Left forelimb (tissue), 1 donor: ENCODE results near the gene PHRF1.

Source experiments
- DNase-seq: peaks from one replicate; pipeline ENCODE4 v3.0.0-alpha.2; 2018; ENCODE audit warnings: low spot score

Gene PHRF1

GRCh38 chr11:537622-538430, 38.4 kb upstream of the PHRF1 start:
- no peak for DNase-seq

- no peak for DNase-seq
Measured at GRCh38 chr11:538431-539051, 37.7 kb upstream of the PHRF1 start.

GRCh38 chr11:539971-540481, 36.2 kb upstream of the PHRF1 start:
- no peak for DNase-seq

GRCh38 chr11:540583-541432, 35.5 kb upstream of the PHRF1 start:
- DNase-seq, result no peak

GRCh38 chr11:541433-541885, 34.8 kb upstream of the PHRF1 start:
- no peak for DNase-seq

GRCh38 chr11:544817-545166, 31.5 kb upstream of the PHRF1 start:
- no peak for DNase-seq

- no peak for DNase-seq
Measured at GRCh38 chr11:545171-545570, 31.1 kb upstream of the PHRF1 start.

GRCh38 chr11:548700-549603, 27.3 kb upstream of the PHRF1 start:
- DNase-seq, result no peak

GRCh38 chr11:550021-550745, 26.1 kb upstream of the PHRF1 start:
- no peak for DNase-seq

- no peak for DNase-seq
Measured at GRCh38 chr11:550746-551085, 25.6 kb upstream of the PHRF1 start.

GRCh38 chr11:551131-551530, 25.1 kb upstream of the PHRF1 start:
- no peak for DNase-seq

GRCh38 chr11:551596-551995, 24.7 kb upstream of the PHRF1 start:
- no peak for DNase-seq

- DNase-seq, result no peak
Measured at GRCh38 chr11:553083-553987, 22.9 kb upstream of the PHRF1 start.

GRCh38 chr11:553988-554340, 22.3 kb upstream of the PHRF1 start:
- no peak for DNase-seq

GRCh38 chr11:554428-555226, 21.6 kb upstream of the PHRF1 start:
- DNase-seq, result no peak

GRCh38 chr11:555227-555779, 21.0 kb upstream of the PHRF1 start:
- DNase-seq, result no peak

- no peak for DNase-seq
Measured at GRCh38 chr11:555780-556661, 20.2 kb upstream of the PHRF1 start.
